HG03439 (cell line): ENCODE data around the gene HS3ST2.
"Not testable (repeated sequence)": the region's sequence is repeated elsewhere in the genome, so short reads cannot be mapped to it uniquely, and the experiment has no call there.

Source experiments
- ATAC-seq: cut with Tn5 transposase; IDR thresholded peaks from one replicate; pipeline ENCODE4 v1.9.1; 2021; ENCODE audit warnings: mild to moderate bottlenecking, moderate library complexity; ENCODE audit not compliant: unreplicated experiment

Gene HS3ST2

GRCh38 chr16:22928882-22929435 is 115.0 kb downstream of the HS3ST2 start:
- ATAC-seq, result no peak

GRCh38 chr16:22929461-22929860 is 115.5 kb downstream of the HS3ST2 start:
- ATAC-seq, result no peak

GRCh38 chr16:22932032-22932771 is 118.2 kb downstream of the HS3ST2 start:
- ATAC-seq, result no peak

GRCh38 chr16:22933173-22933572 is 119.2 kb downstream of the HS3ST2 start:
- no peak for ATAC-seq

GRCh38 chr16:22934786-22935185 is 120.8 kb downstream of the HS3ST2 start:
- ATAC-seq, result no peak

GRCh38 chr16:22937169-22937568 is 123.2 kb downstream of the HS3ST2 start:
- no peak for ATAC-seq

GRCh38 chr16:22938647-22939046 is 124.7 kb downstream of the HS3ST2 start:
- ATAC-seq, result no peak

GRCh38 chr16:22939744-22940363 is 125.9 kb downstream of the HS3ST2 start:
- not testable (repeated sequence) for ATAC-seq

GRCh38 chr16:22941970-22942501 is 128.1 kb downstream of the HS3ST2 start:
- no peak for ATAC-seq

- no peak for ATAC-seq
These were observed 128.8 kb downstream of the HS3ST2 start for GRCh38 chr16:22942811-22943210.

GRCh38 chr16:22945361-22945760 is 131.4 kb downstream of the HS3ST2 start:
- ATAC-seq, result no peak

GRCh38 chr16:22946433-22946832 is 132.5 kb downstream of the HS3ST2 start:
- no peak for ATAC-seq

- ATAC-seq, result no peak
These were observed 134.2 kb downstream of the HS3ST2 start for GRCh38 chr16:22948058-22948602.

- ATAC-seq, result no peak
These were observed 134.8 kb downstream of the HS3ST2 start for GRCh38 chr16:22948603-22949368.

- no peak for ATAC-seq
These were observed 141.6 kb downstream of the HS3ST2 start for GRCh38 chr16:22955461-22956070.

- ATAC-seq, result no peak
These were observed 147.2 kb downstream of the HS3ST2 start for GRCh38 chr16:22961206-22961605.

GRCh38 chr16:22962905-22963304 is 148.9 kb downstream of the HS3ST2 start:
- no peak for ATAC-seq
